MM.1S (cell line): ENCODE measurements around the gene CD8A.

Experiments used
- EZH2 ChIP-seq: fragments of 300-600 bp; sonication (generic); optimal IDR thresholded peaks from 2 replicates; pipeline ENCODE3; 2017; ENCODE audit warnings: low read depth, mild to moderate bottlenecking, antibody characterized with exemption, low read length, mixed read lengths
- EZH2phosphoT487 ChIP-seq: fragments of 300-600 bp; sonication (generic); IDR thresholded peaks from 2 replicates; pipeline ENCODE4 v1.6.1; 2018; ENCODE audit warnings: antibody characterized with exemption, low read length
- TF ChIP-seq, protein P1 (sequence below): fragments of 300-600 bp; sonication (generic); IDR thresholded peaks from 2 replicates; pipeline ENCODE4 v1.5.1; 2016; ENCODE audit warnings: antibody characterized with exemption, low read length, mixed read lengths

DNA sequence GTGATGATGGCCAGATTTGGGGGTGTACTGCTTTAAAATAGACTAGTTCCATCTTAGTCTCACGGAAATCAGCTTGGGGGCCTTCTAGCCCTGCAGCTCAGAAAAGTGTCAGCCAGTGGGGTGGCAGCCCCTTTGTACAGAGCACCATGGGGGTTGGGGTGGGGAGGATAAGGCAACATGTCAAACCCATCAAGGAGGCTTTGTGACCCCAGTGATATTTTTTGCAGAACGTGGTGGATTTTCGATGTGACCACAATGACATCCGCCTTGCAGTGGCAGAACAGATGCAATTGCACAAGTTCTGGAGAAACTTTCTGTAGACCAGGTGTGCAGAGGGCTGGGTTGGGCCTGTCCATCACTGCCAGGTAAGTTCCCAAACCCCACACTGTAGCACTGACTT, 3.0 kb upstream of the CD8A start:
- TF ChIP-seq, protein P1, sequence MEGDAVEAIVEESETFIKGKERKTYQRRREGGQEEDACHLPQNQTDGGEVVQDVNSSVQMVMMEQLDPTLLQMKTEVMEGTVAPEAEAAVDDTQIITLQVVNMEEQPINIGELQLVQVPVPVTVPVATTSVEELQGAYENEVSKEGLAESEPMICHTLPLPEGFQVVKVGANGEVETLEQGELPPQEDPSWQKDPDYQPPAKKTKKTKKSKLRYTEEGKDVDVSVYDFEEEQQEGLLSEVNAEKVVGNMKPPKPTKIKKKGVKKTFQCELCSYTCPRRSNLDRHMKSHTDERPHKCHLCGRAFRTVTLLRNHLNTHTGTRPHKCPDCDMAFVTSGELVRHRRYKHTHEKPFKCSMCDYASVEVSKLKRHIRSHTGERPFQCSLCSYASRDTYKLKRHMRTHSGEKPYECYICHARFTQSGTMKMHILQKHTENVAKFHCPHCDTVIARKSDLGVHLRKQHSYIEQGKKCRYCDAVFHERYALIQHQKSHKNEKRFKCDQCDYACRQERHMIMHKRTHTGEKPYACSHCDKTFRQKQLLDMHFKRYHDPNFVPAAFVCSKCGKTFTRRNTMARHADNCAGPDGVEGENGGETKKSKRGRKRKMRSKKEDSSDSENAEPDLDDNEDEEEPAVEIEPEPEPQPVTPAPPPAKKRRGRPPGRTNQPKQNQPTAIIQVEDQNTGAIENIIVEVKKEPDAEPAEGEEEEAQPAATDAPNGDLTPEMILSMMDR = no peak
- no peak for TF ChIP-seq EZH2
- TF ChIP-seq EZH2phosphoT487 = no peak
